Uterus (tissue), 4 donors: ENCODE measurements around the gene DDX25. TPM values are rescaled to one million over a fixed set of nuclear protein-coding genes. Genes with fewer than 3 reads are reported as not detected.
A peak's percentile ranks its signal among the peaks of the same experiment; 100 is the strongest.

Source experiments
- DNase-seq, 2 donors: peaks; one replicate each; pipeline ENCODE4 v3.0.0-alpha.2; 2019 to 2020
- H3K27ac ChIP-seq, 2 donors: fragments of 200-600 bp; sonication (generic); 1 replicate in 1 of 2; 2 replicates in 1 of 2; pipeline ENCODE4 v1.5.1; 2016 to 2018
- H3K27me3 ChIP-seq, 2 donors: fragments of 200-600 bp; sonication (generic); one replicate each; pipeline ENCODE4 v1.5.1; 2018 to 2019; ENCODE audit warnings: control low read depth in 1 of 2
- H3K36me3 ChIP-seq, 2 donors: fragments of 200-600 bp; sonication (generic); one replicate each; pipeline ENCODE4 v1.5.1; 2019; ENCODE audit warnings: control low read depth in 1 of 2
- H3K4me1 ChIP-seq, 2 donors: fragments of 200-600 bp; sonication (generic); one replicate each; pipeline ENCODE4 v1.5.1; 2018 to 2019; ENCODE audit warnings: control low read depth in 1 of 2
- H3K4me3 ChIP-seq, 2 donors: fragments of 200-600 bp; sonication (generic); 1 replicate in 1 of 2; 2 replicates in 1 of 2; pipeline ENCODE4 v1.5.1; 2018 to 2019; ENCODE audit warnings: mild to moderate bottlenecking in 1 of 2
- H3K9me3 ChIP-seq, 2 donors: fragments of 200-600 bp; sonication (generic); one replicate each; pipeline ENCODE4 v1.5.1; 2019; ENCODE audit warnings: control low read depth in 1 of 2
- CTCF ChIP-seq, 4 experiments: fragments of 200-600 bp in 2 of 4; fragments of 450-650 bp in 2 of 4; sonication (generic) in 2 of 4; IDR thresholded peaks; one replicate each; pipeline ENCODE4 v1.5.1; 2016 to 2019; ENCODE audit warnings: antibody characterized with exemption in 4 of 4, mild to moderate bottlenecking in 2 of 4, moderate library complexity in 1 of 4
- POLR2A ChIP-seq, 2 donors: fragments of 450-650 bp; IDR thresholded peaks; one replicate each; pipeline ENCODE4 v1.6.1; 2016; ENCODE audit warnings: antibody characterized with exemption in 2 of 2, mild to moderate bottlenecking in 1 of 2, moderate library complexity in 1 of 2
- intact Hi-C: fragments of 100-400 bp; cut with DNase I; formaldehyde crosslinking; loops from one replicate; pipeline ENCODE4 v1.15.1; 2023; ENCODE audit warnings: low total_unique reads
- total RNA-seq, 4 donors: library from RNA; depleted of rRNA in 3 of 4; stranded (reverse); fragments of >200 nt in 3 of 4; gene quantifications; one replicate each; pipeline versions ENCODE4 v1.1.0 to v1.2.4, GENCODE V29; 2014 to 2023
- donor health status: DM: yes; HTN: yes; CAD: no.

Gene DDX25
- total RNA-seq, 4 donors from 2014 or later = 0.46 to 1.1 TPM; not detected in 2

GRCh38 chr11:125925804-125926203 is 21.5 kb downstream of the DDX25 start:
- no peak for DNase-seq
- no peaks in the 10 kb centered on the region for H3K36me3 ChIP-seq
- H3K4me1 ChIP-seq = no peaks in the 10 kb centered on the region
- TF ChIP-seq POLR2A (IDR thresholded peaks at IDR 0.05) (no peak), CTCF (IDR thresholded peaks at IDR 0.05) (no peak)
- H3K27ac ChIP-seq = no peak overlapping the region
- no peaks in the 10 kb centered on the region for H3K27me3 ChIP-seq
- no peaks in the 10 kb centered on the region for H3K9me3 ChIP-seq
- no peak overlapping the region for H3K4me3 ChIP-seq
- intact Hi-C loops = no loop called here

GRCh38 chr11:125926682-125927081 is 22.4 kb downstream of the DDX25 start:
- Histone ChIP-seq H3K4me1 (no peaks in the 10 kb centered on the region), H3K27me3 (no peaks in the 10 kb centered on the region), H3K4me3 (no peak overlapping the region), H3K36me3 (no peaks in the 10 kb centered on the region), H3K27ac (no peak overlapping the region), H3K9me3 (no peaks in the 10 kb centered on the region)
- TF ChIP-seq POLR2A (IDR thresholded peaks at IDR 0.05) (no peak), CTCF (IDR thresholded peaks at IDR 0.05) (no peak)
- no peak for DNase-seq
- intact Hi-C loops = no loop called here

- DNase-seq = no peak
- intact Hi-C loops = no loop called here
- Histone ChIP-seq H3K4me1 (no peaks in the 10 kb centered on the region), H3K27me3 (no peaks in the 10 kb centered on the region), H3K36me3 (no peaks in the 10 kb centered on the region), H3K9me3 (no peaks in the 10 kb centered on the region), H3K4me3 (no peak overlapping the region), H3K27ac (peak overlapping the region; percentile 8 to 34)
- TF ChIP-seq POLR2A (IDR thresholded peaks at IDR 0.05) = no peak
- no peak for TF ChIP-seq CTCF (IDR thresholded peaks at IDR 0.05)
These were observed 25.3 kb downstream of the DDX25 start for GRCh38 chr11:125929445-125930075.

GRCh38 chr11:125930076-125930450 is 25.8 kb downstream of the DDX25 start:
- Histone ChIP-seq H3K27ac (peak overlapping the region; percentile 8 to 34), H3K36me3 (no peaks in the 10 kb centered on the region), H3K4me1 (no peaks in the 10 kb centered on the region), H3K27me3 (no peaks in the 10 kb centered on the region), H3K4me3 (no peak overlapping the region), H3K9me3 (no peaks in the 10 kb centered on the region)
- TF ChIP-seq CTCF (IDR thresholded peaks at IDR 0.05) (no peak), POLR2A (IDR thresholded peaks at IDR 0.05) (no peak)
- DNase-seq = no peak
- intact Hi-C loops = no loop called here

GRCh38 chr11:125931116-125931515 is 26.8 kb downstream of the DDX25 start:
- Histone ChIP-seq H3K27ac (peak overlapping the region; percentile 66 to 68), H3K9me3 (no peaks in the 10 kb centered on the region), H3K27me3 (no peaks in the 10 kb centered on the region), H3K4me3 (no peak overlapping the region), H3K4me1 (no peaks in the 10 kb centered on the region), H3K36me3 (no peaks in the 10 kb centered on the region)
- intact Hi-C loops = no loop called here
- TF ChIP-seq CTCF (IDR thresholded peaks at IDR 0.05) (no peak), POLR2A (IDR thresholded peaks at IDR 0.05) (no peak)
- DNase-seq = no peak
